Measurements from ENCODE around the gene INHBC.
"Not testable (repeated sequence)": the region's sequence is repeated elsewhere in the genome, so short reads cannot be mapped to it uniquely, and the experiment has no call there.

INHBC gene
- 0 to 0.19 (median 0) reads per million in 3 experiments for total RNA-seq

DNA sequence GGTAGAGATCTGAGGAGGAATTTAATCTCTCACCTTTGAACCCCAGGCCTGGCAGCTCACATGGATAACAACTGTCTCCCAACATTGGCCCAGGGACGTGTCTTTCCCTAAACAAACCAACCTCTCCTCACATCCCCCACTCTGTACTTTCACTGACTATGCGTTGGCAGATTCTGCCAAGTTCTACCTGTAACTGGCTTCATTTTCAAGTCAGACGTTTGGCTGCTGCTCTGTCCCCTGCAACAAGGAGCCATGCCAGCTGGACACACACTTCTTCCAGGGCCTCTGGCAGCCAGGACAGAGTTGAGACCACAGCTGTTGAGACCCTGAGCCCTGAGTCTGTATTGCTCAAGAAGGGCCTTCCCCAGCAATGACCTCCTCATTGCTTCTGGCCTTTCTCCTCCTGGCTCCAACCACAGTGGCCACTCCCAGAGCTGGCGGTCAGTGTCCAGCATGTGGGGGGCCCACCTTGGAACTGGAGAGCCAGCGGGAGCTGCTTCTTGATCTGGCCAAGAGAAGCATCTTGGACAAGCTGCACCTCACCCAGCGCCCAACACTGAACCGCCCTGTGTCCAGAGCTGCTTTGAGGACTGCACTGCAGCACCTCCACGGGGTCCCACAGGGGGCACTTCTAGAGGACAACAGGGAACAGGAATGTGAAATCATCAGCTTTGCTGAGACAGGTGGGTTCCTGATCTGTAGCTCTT, at the start of gene INHBC:
TSS of gene INHBC (plus strand) at position 268 of the 707 bp plus-strand sequence. CDS start at position 371, 103 bp downstream.
- no peak for DNase-seq

- DNase-seq: no peak
These were observed 49.0 kb upstream of the INHBC start for GRCh38 chr12:57385586-57385985.

- no peak for DNase-seq
These were observed 48.3 kb upstream of the INHBC start for GRCh38 chr12:57386187-57386720.

- DNase-seq: no peak
These were observed 46.2 kb upstream of the INHBC start for GRCh38 chr12:57388425-57388824.

DNA sequence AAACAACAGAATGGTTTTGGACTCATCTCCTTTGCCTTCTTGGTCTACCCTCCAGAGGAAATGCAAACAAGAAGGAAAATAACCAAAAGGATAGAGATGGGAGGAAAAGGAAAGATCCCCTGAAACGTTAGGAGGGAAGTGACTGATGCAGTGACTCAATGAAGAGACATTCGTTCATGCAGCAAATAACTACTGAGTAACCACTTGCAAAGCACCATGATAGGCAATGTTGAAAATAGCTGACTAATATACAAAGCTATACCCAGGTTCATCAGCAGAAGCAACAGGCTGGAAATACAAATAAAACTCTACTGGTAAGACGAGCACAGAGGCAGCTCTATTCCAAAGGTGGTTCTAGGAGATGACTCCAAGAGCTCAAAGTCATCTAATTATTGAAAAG, 45.6 kb upstream of the INHBC start:
- no peak for DNase-seq

GRCh38 chr12:57390174-57390573, 44.4 kb upstream of the INHBC start:
- DNase-seq: no peak

- DNase-seq: no peak
These were observed 39.5 kb upstream of the INHBC start for GRCh38 chr12:57395121-57395520.

DNA sequence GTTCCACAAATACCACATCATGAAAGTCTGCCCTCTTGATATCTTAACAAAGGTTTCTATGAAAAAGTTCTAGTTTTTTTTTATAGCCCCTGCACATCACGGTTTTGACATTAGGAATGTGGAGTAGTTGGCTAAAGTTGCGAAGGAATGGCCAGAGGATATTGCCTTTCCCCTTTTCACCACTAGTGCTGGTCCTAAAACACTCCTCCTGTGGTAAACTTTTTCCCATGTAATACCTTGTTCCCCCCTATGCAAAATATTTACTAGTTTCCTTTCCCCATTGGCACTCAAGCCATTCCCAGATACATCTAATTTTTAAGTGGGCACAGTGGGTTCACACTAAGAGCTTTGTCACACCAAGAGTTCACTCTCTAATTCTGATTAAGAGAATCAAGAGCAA, 37.1 kb upstream of the INHBC start:
- DNase-seq: no peak

GRCh38 chr12:57399718-57400463, 34.7 kb upstream of the INHBC start:
- DNase-seq: not testable (repeated sequence)

- no peak for DNase-seq
These were observed 33.4 kb upstream of the INHBC start for GRCh38 chr12:57401165-57401564.

GRCh38 chr12:57402156-57402555, 32.4 kb upstream of the INHBC start:
- not testable (repeated sequence) for DNase-seq

DNA sequence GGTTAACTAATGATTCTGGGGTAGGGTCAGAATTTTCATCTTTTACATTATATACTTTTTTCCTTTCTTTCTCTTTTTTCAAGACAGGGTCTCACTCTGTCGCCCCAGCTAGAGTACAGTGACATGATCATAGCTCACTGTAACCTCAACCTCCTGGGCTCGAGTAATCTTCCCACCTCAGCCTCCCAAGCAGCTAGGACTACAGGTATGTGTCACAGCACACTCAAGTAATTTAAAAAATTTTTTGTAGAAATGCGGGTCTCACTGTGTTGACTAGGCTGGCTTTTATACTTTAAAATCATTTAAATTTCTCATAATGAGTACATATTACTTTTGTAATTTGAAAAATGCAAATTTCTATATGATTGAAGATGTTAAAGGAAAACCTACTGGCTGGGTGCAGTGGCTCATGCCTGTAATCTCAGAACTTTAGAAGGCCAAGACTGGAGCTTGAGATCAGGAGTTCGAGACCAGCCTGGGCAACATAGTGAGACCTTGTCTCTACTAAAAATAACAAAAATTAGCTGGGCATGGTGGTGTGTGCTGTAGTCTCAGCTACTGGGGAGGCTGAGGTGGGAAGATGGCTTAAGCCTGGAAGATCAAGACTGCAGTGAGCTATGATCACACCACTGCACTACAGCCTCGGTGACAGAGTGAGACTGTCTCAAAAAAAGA, 29.5 kb upstream of the INHBC start:
- no peak for DNase-seq

GRCh38 chr12:57410534-57410933, 24.1 kb upstream of the INHBC start:
- DNase-seq: no peak

DNA sequence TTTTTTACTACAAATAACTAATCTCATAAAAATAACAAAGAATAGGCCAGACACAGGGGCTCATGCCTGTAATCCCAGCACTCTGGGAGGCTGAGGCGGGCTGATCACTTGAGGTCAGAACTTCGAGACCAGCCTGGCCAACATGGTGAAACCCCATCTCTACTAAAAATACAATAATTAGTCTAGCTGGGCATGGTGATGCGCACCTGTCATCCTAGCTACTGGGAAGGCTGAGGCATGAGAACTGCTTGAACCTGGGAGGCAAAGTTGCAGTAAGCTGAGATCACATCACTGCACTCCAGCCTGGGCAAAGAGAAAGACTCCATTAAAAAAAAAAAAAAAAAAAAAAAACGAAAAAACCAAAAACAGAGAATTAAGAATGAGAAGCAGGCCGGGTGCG, 20.4 kb upstream of the INHBC start:
- not testable (repeated sequence) for DNase-seq

- DNase-seq: no peak
These were observed 19.5 kb upstream of the INHBC start for GRCh38 chr12:57415088-57415487.

DNA sequence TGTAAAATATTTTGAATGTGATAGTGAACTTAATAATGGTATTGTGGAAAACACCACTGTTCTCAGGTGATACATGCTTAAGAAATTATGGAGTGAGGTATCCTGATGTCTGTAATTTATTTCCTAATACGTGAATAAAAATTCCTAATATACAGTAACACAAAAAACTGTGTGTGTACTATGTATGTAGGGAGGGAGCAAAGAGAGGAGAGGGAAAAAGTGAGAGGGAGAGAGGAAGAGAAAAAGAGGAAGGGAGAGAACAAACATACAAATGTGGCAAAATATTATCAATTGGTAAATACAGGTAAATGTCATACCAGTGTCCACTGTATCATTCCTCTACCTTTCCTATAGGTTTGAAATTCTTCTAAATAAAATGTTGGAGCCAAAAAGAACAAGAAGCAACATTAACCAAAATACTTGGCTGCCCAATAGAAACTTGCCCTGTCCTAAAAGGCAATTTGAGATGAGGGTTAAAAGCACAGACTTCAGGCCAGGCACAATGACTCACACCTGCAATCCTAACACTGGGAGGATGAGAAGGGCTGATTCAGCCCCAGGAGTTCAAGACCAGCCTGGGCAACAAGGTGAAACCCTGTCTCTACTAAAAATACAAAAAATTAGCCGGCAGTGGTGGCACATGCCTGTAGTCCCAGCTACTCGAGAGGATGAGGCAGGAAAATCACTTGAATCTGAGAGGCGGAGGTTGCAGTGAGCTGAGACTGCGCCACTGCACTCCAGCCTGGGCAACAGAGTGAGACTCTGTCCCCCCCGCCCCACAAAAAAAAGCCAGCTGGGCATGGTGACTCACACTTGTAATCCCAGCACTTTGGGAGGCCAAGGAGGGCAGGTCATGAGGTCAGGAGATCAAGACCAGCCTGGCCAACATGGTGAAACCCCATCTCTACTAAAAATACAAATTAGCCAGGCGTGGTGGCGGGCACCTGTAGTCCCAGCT, 18.3 kb upstream of the INHBC start:
- no peak for DNase-seq

- no peak for DNase-seq
These were observed 16.3 kb upstream of the INHBC start for GRCh38 chr12:57418255-57418654.

DNA sequence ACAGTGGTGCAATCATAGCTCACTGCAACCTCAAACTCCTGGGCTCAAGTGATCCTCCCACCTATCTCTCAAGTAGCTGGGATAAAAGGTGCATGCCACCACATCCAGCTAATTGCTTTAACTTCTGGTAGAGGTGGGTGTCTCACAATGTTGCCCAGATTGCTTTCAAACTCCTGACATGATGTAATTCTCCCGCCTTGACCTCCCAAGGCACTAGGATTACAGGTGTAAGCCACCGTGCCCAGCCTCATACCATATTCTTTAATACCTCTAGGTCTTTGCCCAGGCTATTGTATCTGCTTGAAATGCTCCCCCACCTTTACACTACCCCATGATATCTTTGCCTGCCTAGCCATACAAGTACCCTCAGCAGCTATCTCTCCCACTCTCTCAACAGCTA, 15.1 kb upstream of the INHBC start:
- no peak for DNase-seq

GRCh38 chr12:57420482-57420881, 14.1 kb upstream of the INHBC start:
- DNase-seq: no peak

GRCh38 chr12:57426948-57427347, 7.6 kb upstream of the INHBC start:
- DNase-seq: not testable (repeated sequence)

GRCh38 chr12:57428965-57429364, 5.6 kb upstream of the INHBC start:
- no peak for DNase-seq

DNA sequence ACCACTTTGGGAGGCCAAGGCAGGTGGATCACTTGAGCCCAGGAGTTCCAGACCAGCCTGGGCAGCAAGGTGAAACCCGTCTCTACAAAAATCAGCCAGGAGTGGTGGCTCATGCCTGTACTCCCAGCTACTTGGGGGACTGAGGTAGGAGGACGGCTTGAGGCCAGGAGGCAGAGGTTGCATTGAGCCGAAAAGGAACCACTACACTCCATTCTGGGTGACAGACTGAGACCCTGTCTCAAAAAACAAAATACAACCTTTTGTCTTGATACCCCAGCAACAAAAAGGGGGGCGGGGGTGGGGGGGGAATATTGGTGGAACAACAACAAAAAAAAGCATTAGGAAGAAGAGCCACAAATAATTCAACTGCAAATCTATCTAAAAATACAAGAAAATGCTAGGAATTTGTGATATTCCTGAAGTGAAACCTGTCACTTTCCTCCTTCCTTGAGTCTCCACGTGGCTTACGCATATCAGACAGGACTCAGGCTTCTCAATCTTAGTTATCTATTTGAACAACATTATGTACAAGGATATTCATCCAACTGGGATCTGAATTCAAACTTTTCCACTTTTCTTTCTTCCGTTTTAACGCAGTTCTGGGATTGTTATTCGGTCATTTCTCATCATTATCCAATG, 5.0 kb upstream of the INHBC start:
- no peak for DNase-seq
